ENCODE measurements around the gene ZNF587B. TPM values are rescaled to one million over a fixed set of nuclear protein-coding genes. Genes with fewer than 3 reads are reported as not detected.
"Not testable (repeated sequence)": the region's sequence is repeated elsewhere in the genome, so short reads cannot be mapped to it uniquely, and the experiment has no call there.

Gene ZNF587B
- total RNA-seq, 1 experiment from 2014 or later: 14.1 TPM

DNA sequence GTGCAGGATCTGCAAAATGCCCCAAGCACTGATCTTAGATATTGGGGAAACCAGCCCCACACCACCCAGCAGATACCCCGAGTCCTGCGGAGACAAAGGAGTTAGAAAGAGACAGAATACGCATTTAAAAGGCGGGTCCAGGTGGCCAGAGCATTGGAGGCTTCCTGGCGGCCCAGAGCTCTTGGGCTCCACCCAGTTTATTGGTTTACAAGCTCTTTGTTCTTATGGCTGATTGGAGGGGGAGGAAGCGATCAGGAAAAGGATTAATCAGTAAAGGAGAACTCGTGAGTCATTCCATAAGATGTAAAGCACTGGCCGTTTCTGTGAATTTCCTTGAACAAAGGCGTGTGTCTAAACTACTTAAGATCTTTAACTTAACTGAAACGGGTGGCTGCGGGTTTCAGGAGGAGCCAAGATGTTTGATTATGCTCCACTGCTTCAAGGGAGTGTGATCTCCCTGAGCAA is 20.5 kb downstream of the ZNF587B start:
- ChIA-PET POLR2A (no interaction called here), CTCF (no interaction called here), RAD21 (ENCODE audit: low non-redundant PET in 1 of 2, low total read pairs in 2 of 2, uncharacterized antibody in 2 of 2, unreplicated experiment in 2 of 2) (no interaction called here)
- peaks cover 77% of the 10 kb centered on the region for H3K79me2 ChIP-seq (ENCODE audit: insufficient read depth, low read length)
- DNase-seq (ENCODE audit: low read depth, low spot score) (no peak), ATAC-seq (no peak)
- no TSS peak for BruUV-seq (replicated peaks)
- no peaks in the 10 kb centered on the region for H3K9me2 ChIP-seq (ENCODE audit: insufficient read depth)
- no peaks in the 10 kb centered on the region for H3K27me3 ChIP-seq (ENCODE audit: insufficient read depth, low read length)
- H3K27ac ChIP-seq (ENCODE audit: low read depth, low read length): no peak overlapping the region; the same call in 1 of the 2 replicates
- no peaks in the 10 kb centered on the region for H3K9me3 ChIP-seq (ENCODE audit: control insufficient read depth in 1 of 2, insufficient read depth in 1 of 2, low read depth in 1 of 2, low read length in 2 of 2)
- H3K9ac ChIP-seq (ENCODE audit: low read length): peak overlapping the region; percentile 88
- peak overlapping the region; percentile 83 for H3K4me2 ChIP-seq (ENCODE audit: low read length)
- H3K4me3 ChIP-seq (replicated peaks in 1 of 2; ENCODE audit: low read depth in 1 of 2, low read length in 2 of 2): peak overlapping the region; percentile 81 to 85
- intact Hi-C loops (cut with micrococcal nuclease): no loop called here
- peaks cover 3% of the 10 kb centered on the region; the same call in 1 of the 2 replicates for H4K20me1 ChIP-seq (ENCODE audit: insufficient read depth)
- no peak overlapping the region for H2AFZ ChIP-seq (ENCODE audit: low read depth, low read length, poor library complexity, severe bottlenecking)
- TF ChIP-seq CEBPB (IDR thresholded peaks at IDR 0.05; ENCODE audit: low read depth) (no peak), YY1 (IDR thresholded peaks at IDR 0.05; ENCODE audit: extremely low read depth, insufficient replicate concordance, low read depth, low read length) (no peak), EZH2 (IDR thresholded peaks at IDR 0.05) (no peak), ELF1 (IDR thresholded peaks at IDR 0.05; ENCODE audit: borderline replicate concordance, low read depth) (no peak), FOSL1 (IDR thresholded peaks at IDR 0.05; ENCODE audit: low read depth) (no peak), POLR2AphosphoS5 (IDR thresholded peaks at IDR 0.05; ENCODE audit: low read depth, low read length) (no peak), SRF (IDR thresholded peaks at IDR 0.05; ENCODE audit: low read depth) (no peak)
- TF ChIP-seq, protein P1, sequence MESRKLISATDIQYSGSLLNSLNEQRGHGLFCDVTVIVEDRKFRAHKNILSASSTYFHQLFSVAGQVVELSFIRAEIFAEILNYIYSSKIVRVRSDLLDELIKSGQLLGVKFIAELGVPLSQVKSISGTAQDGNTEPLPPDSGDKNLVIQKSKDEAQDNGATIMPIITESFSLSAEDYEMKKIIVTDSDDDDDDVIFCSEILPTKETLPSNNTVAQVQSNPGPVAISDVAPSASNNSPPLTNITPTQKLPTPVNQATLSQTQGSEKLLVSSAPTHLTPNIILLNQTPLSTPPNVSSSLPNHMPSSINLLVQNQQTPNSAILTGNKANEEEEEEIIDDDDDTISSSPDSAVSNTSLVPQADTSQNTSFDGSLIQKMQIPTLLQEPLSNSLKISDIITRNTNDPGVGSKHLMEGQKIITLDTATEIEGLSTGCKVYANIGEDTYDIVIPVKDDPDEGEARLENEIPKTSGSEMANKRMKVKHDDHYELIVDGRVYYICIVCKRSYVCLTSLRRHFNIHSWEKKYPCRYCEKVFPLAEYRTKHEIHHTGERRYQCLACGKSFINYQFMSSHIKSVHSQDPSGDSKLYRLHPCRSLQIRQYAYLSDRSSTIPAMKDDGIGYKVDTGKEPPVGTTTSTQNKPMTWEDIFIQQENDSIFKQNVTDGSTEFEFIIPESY (IDR thresholded peaks at IDR 0.05; ENCODE audit: extremely low read depth, insufficient replicate concordance, low read length): no peak
- TF ChIP-seq, protein P2, sequence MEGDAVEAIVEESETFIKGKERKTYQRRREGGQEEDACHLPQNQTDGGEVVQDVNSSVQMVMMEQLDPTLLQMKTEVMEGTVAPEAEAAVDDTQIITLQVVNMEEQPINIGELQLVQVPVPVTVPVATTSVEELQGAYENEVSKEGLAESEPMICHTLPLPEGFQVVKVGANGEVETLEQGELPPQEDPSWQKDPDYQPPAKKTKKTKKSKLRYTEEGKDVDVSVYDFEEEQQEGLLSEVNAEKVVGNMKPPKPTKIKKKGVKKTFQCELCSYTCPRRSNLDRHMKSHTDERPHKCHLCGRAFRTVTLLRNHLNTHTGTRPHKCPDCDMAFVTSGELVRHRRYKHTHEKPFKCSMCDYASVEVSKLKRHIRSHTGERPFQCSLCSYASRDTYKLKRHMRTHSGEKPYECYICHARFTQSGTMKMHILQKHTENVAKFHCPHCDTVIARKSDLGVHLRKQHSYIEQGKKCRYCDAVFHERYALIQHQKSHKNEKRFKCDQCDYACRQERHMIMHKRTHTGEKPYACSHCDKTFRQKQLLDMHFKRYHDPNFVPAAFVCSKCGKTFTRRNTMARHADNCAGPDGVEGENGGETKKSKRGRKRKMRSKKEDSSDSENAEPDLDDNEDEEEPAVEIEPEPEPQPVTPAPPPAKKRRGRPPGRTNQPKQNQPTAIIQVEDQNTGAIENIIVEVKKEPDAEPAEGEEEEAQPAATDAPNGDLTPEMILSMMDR (IDR thresholded peaks at IDR 0.05 in 2 of 3, conservative IDR thresholded peaks at IDR 0.05 in 1 of 3; ENCODE audit: borderline replicate concordance in 1 of 3, insufficient read depth in 1 of 3, low read depth in 2 of 3, low read length in 2 of 3): no peak
- peaks cover 0 to under 1% of the 10 kb centered on the region in 2 experiments; a peak in 2 of 4 replicates for H3K36me3 ChIP-seq (ENCODE audit: control insufficient read depth in 1 of 2, insufficient read depth in 2 of 2, low read length in 2 of 2)
- H3K4me1 ChIP-seq (ENCODE audit: control insufficient read depth in 1 of 2, insufficient read depth in 2 of 2, low read length in 2 of 2): peaks cover 2 to 7% of the 10 kb centered on the region in 2 experiments; a peak in 2 of 4 replicates

DNA sequence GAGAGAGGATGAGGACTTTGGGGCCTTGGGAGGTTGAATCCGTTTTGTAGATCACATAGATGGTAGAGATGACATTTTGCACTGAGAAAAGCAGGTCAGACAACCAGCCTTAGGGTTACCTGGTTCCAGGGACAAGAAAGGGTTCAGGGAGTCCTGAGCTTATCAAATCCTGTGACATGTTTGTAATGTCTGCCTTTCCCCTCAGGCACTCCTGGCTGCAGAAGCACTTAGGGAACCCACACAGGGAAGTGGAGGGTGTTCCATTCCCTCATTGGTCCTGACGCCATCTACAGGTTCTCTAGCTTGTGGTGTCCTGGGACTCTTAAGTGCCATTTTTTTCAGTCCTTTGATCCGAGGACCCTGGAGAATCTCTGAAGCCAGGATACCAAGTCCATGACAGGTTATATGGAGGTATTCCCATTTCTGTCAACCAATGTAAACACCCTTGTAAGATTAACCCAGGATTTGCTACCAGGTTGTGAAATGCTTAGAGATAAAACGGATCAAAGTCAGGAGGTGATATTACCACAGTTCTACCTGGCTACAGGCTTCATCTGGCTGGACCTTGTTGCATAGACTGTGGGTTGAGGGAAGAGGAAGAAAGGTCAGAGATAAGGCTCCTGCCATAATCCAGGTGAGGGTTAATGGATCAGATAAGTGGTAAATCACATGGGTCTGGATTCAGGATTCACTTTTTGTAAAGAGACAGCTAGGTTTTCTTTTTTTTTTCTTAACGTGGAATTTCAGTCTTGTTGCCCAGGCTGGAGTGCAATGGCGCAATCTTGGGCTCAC is 21.9 kb downstream of the ZNF587B start:
- CTCF ChIA-PET; H2AFZ ChIP-seq (ENCODE audit: low read depth, low read length, poor library complexity, severe bottlenecking); H3K9me2 ChIP-seq (ENCODE audit: insufficient read depth); H3K27me3 ChIP-seq (ENCODE audit: insufficient read depth, low read length); H3K9ac ChIP-seq (ENCODE audit: low read length); DNase-seq (ENCODE audit: low read depth, low spot score); H3K4me3 ChIP-seq (replicated peaks in 1 of 2; ENCODE audit: low read depth in 1 of 2, low read length in 2 of 2); POLR2A ChIA-PET; ATAC-seq; H3K36me3 ChIP-seq (ENCODE audit: control insufficient read depth in 1 of 2, insufficient read depth in 2 of 2, low read length in 2 of 2); H4K20me1 ChIP-seq (ENCODE audit: insufficient read depth); BruUV-seq (replicated peaks); H3K4me2 ChIP-seq (ENCODE audit: low read length); H3K9me3 ChIP-seq (ENCODE audit: control insufficient read depth in 1 of 2, insufficient read depth in 1 of 2, low read depth in 1 of 2, low read length in 2 of 2); RAD21 ChIA-PET (ENCODE audit: low non-redundant PET in 1 of 2, low total read pairs in 2 of 2, uncharacterized antibody in 2 of 2, unreplicated experiment in 2 of 2); H3K27ac ChIP-seq (ENCODE audit: low read depth, low read length); H3K4me1 ChIP-seq (ENCODE audit: control insufficient read depth in 1 of 2, insufficient read depth in 2 of 2, low read length in 2 of 2); intact Hi-C loops (cut with micrococcal nuclease): not testable (repeated sequence)
- peaks cover 63% of the 10 kb centered on the region for H3K79me2 ChIP-seq (ENCODE audit: insufficient read depth, low read length)
